ENCODE data around the gene GPR161.

The GPR161 gene

DNA sequence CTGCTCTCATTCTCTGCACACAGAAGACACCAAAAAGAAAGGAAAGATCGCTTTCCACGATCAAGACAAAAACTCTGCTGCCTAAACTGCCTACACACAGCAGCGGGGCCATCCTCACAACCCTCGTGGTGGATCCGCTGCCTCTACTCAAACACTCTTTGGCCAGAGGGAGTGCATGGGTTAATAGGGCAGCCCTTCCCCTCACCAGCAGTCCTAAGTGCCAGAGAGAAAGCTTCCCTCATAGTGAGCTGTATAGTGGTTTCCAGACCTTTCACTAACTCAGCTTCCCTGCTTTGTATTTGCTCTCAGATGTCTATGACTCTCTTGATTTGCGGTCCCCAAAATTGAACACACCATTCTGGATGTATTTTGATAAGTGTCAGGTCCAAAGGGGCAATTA, 30.9 kb downstream of the GPR161 start:
- DNase-seq, result no peak

DNA sequence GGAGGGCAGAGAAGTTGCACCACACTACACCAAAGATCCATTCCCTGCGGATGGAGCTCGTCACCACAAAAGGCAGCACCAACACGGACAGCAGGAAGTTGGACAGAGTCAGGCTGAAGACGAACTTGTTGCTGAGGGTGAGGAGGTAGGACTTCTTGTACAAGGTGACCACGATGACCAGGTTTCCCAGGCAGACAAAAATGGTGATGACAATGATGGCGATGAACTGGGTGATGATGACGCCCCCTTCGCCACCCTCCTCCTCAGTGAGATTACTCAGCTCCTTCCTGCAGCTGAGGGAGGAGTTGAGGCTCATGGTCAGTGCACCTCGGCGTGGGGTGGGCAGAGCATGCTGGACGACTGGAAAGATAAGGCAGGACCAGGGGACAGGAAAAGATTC, 32.2 kb downstream of the GPR161 start:
- no peak for DNase-seq

DNA sequence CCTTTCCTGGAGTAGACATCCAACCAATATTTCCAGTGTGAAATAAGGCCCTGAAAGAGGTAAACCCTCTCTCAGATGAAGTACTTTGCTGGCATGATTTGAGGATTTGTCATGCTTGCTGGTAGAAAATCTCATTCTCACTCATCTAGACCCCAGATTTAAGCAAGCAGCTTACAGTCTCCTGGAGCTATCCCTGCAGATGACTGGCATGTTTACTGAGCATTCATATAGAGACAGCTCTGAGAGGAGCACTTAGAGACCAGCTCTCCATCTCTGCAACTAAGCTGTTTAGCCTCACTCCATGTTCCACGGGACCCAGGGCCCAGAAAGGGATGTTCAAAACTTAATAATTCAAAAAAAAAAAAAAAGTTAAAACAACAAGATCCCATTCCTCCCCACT, 34.2 kb downstream of the GPR161 start:
- DNase-seq, result no peak

DNA sequence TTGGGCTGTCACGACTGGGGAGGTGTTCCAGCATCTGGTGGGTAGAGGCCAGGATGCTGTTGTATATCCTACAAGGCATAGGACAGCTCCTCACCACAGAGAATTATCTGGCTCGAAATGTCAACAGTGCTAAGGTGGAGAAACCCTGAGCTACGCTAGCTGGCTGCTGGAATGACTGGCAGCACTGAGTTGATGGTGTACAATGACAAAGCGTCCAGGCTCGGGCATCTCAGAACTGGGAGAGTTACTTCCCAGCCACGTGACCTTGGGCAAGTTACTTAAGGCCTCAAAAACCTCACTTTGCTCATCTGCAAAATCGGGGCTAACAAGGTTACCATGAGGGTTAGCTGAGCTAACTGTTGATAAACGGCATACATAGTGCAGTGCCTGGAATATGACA, 35.4 kb downstream of the GPR161 start:
- DNase-seq, result no peak

DNA sequence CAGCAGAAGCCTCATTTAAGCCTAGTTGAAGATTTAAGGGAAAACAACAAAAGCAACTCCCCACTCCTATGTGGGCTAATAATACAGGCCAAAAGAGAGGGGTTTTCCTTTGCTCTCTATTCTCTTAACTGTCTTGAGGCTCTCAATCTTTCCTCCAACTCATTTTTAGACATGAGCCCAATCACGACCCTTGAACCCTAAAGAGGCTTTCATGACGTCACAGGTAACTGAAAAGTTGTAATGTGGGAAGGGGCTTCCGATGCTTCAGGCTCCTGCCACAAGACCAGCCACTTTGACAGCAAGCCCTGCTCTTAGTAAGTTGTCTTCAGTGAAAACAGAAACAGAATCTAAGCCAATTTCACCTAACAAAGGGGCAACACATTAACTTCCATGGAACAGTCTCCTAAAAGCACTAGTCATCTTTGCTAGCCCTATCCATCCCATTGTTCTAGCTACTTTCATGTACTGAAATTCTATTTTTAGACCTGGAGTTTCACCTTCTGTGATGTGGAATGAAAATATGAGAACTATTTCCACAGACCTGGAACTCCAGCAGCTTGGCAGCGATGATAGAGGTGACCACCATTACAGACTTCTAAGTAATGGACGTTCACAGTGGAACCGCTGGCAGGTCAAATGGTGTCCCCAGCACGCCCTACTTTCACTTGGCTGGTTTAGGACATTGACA, 36.3 kb downstream of the GPR161 start:
- no peak for DNase-seq

DNA sequence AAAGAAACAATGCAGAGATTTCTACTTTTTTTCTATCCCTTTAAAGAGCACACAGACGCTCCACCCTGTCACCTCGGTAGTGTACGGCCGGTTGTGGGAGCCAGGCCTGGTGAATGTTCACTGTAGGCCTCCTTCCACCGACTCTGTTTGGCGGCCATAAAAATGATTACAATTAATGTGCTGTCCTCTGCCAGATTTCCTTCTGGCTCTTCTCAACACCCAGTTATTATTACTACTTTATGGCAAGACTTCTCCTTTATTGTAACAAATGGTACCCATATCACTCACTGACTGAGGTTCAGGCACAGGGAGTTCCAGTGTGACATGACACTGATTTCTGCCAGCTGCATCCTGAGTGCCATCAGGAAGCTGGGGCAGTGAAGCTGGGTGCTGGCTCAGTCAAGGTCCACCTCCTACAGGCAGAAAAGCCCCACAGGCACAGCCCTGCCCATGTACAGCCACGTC, 37.4 kb downstream of the GPR161 start:
- DNase-seq, result no peak

DNA sequence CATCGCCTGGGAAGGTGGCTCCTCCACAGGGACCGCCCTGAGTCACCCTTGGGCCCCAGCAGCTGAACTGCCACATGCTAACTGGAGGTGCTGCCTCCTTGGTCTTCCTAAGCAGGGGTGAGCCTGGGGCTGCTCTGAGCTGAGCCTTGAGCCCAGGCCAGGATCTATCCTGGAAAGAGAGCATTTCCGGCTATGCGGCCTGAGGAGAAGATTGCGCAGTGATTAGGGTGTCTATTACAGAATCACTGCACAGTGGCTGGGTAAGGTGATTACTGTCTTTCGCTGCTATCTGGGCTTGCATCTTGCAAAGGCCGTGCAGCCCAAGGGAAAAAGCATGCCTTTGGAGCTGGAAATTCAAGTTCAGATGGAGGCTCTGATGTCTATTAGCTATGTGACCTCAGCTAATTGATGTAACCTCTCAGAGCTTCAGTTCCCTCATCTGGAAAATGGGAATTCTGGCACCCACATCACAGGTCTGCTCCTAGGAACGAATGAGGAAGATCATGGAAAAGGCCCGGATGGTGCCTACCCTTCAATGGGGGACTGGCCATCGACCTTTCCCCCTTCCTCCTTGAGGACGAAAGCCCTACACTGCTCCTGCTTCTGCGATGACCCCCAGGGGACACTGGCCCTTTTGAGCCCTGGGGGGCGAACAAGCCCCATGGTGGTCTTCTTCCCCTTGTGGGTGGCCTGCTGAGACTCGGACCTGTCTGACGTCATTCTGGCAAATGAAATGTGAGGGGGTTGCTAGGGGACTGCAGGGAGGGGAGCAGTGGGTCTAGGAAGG, 38.0 kb downstream of the GPR161 start:
- DNase-seq, result no peak

DNA sequence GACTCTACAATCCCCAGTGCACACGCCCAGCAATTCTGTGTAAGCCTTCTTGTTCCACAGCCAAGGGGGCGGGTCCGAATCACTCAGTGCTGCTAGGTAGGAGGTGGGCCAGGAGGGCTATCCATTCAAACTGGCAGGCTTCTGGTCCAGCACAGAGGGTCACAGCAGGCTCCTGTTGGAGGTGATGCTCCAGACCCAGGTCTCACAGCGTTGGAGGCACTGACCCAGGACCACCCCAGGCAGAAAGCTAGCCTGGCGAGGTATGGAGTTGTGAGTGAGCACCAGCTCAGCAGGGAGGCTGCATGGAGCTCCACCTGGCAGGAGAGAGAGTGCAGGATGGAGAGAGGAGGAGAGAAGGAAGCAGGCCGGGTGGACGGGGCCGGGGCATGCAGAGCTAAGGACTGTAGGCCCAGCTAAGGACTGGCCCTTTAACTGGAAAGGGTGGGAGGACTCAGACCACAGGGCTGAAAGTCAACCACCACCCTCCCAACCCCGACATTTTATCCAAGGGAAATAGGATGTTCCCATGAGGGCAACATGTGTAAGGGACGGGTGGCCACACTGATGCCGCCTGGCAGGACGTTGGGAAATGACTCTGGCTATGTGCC, 38.7 kb downstream of the GPR161 start:
- DNase-seq, result no peak

DNA sequence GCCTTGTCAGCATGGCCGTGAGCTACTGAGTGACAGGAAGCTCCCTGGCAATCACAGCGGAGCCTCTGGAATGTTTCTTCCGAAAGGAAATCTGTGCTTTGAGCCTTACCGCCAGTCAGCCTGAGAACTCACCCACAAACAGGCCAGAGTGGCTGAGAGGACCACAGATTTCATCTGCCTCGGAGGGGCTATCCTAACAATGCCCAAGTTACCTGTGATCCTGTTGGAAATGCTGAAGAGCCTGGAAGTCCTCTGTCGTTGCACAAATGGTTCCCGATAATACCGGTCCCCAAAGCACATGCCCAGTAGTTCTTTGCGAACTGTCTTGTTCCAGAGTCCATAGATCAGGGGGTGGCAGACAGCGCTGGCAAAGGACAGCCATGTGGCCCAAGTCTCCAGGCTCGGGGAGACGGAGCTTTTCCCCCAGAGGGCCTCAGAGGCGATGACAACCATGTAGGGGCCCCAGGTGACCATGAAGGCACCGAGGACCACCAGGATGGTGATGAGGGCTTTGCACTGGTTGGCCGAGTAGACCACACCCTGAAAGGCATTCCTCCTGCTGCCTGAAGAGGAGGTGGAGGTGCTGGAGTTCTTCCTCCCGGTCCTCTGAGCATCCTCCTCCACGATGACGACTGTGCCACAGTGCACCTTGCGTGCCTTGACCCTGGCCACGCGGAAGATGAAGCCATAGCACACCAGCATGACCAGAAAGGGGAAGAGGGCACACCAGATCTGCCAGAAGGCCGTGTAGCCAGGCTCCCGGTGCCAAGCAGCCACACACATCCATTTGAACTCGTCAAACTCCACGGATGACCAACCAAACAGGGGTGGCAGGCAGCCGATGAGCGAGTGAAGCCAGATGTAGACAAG, 40.2 kb downstream of the GPR161 start:
- DNase-seq, result no peak

DNA sequence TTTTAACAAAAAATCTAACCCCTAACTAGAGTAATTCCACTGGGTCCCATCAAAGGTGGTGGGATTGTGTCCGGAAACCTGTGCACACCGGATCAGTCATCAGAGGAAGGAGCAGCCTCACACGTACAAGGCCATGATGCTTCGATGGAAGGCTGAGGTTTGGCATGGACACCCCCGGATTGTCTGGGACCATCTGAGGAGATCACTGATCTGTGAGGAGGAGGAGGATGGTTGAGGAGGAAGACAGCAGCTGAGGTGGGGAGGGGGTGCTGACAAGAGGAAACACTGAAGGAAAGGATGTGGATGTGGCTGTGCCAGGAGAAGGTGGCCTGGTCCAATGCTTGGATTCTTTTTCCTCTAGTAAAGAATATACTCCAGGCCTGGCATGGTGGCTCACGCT, 41.3 kb downstream of the GPR161 start:
- DNase-seq, result no peak

DNA sequence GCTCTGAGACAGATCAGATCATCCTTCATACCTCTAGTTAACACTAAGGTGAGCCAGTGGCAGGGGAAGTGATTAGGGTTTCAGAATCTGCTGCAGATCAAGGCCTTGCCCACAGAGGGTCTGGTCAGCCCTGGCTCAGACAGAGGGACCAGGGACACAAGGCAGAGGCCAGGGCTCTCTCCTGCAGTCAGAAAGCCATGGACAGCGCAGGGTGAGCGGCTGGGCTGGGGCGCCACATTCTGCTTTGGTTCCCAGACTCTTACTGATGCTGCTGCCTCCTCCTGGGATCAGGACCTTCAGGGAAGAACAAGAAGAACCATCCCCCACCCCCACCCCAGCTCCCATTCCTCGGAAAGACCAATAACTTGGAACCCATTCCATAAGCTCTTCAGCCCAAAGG, 43.1 kb downstream of the GPR161 start:
- no peak for DNase-seq

DNA sequence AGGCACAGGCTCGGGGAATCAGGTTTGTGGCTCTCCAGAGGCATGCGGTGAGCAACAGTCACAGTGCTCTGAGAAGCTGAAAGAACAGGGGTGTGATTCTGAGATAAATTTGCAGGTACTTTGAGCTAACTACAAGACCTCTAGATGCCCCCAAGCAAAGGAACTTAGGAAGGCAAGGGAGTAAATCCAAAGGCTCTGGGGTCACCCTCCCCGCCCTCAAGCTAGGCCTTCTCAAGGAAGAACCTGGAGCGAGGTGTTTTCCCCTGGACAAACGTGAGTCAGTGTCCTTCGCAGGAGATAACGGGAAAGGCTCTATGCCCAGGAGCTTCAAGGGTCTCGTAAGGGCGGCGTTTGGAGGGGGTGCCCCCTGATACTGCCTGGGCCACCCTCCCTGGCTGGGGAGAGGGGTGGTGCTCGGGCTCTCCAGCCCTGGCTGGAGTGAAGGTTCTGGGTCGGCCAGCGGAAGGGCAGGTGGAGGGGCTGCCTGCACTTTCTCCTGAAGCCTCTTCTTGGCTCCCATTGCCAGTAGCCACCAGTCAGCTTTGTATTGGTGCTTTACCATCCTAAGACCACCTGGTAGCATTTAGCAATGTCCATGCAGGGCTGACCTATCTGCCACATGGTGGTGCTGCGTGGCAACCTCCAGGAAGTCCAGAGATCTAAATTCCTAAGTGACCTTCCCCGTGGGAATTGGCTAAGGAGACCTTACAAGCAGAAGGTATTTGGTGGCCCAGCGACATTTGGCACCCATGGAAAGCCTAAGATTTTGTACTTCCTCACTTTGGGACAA, 44.0 kb downstream of the GPR161 start:
- peak; percentile 41 for DNase-seq

DNA sequence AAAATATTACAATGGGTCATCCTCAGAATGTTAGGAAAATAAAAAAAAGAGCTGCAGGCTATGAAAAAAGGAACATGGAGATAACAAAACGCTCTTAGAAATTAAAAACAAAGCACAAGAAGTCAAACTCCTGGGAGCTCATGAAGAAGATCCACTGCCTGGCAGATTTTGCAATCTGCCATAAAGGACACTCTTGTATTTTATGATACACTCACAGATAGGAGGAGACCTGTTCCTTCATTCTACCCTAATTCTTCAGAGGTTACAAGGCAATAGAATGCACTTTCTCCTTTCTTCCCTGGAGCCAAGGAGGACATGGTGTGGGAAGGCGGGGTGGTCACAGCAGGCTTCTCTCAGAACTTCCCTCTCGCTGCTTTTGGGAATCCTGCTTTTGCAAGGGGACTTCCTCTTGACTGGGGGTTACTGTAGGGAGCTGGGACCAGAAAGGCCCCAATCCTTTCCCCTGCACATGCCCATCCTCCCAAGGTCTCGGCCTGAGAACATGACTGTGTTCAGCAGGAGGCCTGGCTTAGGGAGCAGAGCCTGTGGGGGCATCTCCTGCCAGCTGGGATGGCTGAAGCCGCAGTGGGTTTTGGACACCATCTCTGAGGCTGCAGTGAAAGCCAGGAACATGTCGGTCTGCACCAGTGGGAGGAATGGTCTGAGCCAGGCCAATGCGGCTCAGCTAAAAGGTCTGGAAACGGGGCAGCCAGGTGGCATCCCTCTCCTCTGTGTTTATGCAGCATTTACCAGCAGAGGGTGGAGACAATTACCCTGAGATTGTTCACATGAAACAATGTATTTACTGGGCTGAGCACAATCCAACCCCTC, 44.8 kb downstream of the GPR161 start:
- DNase-seq, result no peak

DNA sequence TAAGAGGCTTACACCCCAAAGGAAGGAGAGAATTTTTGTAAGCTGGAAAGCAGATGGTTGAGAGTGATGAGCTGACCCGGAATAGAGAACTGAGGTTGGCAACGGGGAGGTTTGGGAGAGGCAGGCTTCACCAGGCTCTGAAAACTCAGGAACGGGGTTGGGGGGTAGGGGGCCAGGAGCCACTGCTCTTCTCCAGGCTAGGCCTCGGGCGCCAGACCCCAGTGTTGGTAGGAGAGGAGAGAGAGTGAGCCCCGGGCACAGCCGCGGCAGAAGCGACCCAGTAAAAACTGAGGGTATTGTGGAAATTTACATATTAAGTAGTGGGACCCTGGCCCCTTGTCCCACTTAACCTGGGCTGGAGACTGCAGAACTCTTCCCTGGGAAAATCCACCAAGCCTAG, 45.7 kb downstream of the GPR161 start:
- DNase-seq, result no peak

DNA sequence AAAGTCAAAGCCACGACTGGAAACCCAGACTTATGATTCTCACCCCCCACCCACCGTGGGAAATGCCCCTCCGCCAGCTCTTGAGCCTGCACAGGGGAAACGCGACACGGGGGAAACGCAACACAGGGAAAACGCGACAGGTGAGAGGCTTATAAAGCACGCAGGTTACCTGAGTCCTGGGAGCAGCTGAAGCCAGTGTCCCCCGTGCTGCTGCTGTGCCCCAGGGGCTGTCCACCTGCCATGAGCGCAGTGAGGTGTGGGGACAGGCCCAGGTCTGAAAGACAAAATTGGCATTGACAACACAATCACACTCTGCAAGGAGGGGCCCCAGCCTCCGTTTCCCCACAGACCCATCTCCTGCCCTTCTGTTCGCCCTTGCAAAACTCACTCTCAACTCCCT, 46.3 kb downstream of the GPR161 start:
- no peak for DNase-seq

DNA sequence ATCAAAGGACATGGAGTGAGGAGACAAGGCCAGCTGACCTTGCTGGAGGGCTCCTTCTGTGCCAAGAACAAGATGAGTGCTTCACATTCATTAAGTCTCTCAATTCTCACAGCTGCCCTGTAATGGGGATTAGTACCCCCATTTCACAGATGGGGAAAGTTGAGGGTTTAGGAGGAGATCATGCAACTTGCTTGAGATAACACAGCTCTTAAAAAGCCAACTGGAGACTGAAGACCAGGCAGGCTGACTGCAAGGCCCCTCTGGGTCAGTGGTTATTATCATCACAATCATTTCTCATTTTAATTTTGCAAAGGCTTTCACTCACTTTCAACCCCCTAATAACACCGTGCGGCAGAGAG, 46.8 kb downstream of the GPR161 start:
- DNase-seq, result no peak

DNA sequence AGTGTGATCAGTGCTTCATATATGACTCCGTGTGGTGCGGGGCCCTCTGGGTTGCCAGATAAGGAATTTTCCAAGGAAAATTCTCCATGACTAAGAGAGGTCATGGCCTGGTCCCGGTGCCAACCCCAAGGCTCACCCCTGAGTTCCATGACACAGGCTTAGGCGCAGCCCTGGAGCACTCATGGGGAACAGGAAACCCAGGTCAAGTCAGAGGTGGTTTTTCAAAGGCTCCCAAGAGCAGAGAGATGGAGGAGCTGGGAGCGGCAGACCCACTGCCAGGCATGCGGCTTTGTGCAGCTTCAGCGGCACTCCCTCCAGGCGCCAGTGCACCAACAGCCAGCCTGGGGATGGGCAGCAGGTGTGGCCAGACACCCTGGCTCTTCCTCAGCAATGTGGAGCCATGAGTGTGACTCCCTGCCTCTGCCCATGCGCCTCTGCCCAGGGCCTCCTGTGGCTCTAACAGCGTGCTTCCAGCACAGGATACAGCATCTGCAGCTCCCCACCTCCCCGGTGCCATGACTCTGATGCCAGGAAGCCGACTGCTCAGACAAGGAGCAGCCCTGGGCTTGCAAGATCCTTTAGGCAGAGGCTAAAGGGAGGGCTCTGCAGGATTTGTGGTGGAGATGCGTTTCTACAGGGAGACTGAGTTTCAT, 47.3 kb downstream of the GPR161 start:
- peak; percentile 27 for DNase-seq

DNA sequence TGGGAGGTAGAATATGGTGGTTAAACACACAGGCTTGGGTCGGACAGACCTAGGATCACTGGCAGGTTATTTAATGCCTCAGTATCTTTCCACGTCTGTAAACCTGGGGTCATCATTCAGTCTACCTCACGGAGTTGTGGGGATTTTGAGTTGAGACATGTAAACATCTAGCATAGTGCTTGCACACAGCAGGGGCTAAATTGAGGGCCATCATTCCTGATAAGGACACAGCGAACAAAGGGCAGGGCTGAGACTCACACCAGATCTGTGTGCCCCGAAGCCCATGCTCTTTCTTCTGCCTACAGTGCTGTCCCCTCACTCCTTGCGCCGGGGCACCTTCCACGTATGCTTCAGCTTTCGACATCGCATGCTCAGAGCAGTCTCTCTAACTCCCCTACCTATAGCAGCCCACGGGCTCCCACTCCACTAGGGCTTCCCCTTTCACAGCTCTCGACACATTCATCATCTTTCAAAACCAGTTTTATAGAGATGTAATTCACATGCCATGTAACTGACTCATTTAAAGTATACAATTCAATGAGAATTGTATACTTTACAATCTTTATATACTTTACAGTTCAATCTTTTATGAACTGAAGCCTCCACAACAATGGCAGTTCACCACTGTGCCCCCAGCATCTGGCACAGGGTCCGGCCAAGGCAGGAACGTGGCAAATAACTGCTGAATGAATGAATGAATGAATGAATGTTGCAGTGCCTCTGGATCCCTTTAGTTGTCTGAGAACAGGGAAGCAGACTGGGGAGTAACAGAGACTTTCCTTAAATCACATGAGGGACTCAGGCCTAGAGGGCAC, 48.0 kb downstream of the GPR161 start:
- peak; percentile 20 for DNase-seq

DNA sequence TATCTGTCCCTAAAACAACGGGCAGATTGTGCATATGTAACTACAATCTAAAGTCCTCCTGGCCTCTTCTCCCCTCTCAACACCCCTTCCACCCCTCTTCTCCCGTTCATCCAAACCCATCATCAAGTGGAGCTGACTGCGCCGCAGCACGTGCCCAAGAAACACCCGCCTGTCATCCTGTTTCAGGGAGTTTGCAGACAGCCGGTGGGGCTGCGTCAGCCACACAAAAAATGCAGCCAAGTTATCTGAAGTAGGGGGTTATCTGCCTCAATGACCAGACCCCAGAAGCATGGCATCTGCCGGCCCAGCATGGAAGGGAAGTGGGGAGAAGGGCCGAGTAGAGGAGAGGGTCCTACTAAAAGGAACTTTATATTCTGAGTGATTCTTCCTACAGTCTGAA, 49.0 kb downstream of the GPR161 start:
- DNase-seq, result no peak

DNA sequence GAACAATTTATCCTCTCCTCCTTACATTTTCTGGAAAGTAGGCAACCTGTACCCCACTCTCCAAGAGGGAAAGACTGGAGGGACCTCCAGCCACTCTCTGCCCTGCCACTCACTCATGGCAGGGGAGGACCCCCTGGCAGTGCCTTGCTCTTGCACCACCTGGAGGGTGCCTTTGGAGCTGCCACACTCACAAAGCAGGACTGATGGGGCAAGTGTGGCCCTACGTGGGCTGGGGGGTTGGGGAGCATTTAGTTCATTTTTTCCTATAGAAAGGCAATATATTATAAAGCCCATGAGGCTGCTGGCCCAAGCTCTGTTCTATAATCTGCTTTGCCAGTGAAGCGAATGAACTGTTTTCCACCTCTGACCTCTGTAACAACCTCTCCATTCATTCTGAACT, 50.3 kb downstream of the GPR161 start:
- no peak for DNase-seq

Measured in HCEC 1CT (cell line).